ENCODE results near the gene MTARC1. TPM values are rescaled to one million over a fixed set of nuclear protein-coding genes. Genes with fewer than 3 reads are reported as not detected.

Gene MTARC1
- total RNA-seq, 1 experiment from 2014 or later, result 26.5 TPM

GRCh38 chr1:220834155-220834870 is 47.6 kb downstream of the MTARC1 start:
- POLR2A ChIA-PET, result no interaction called here
- RAD21 ChIA-PET (ENCODE audit: low non-redundant PET in 1 of 2, low total read pairs in 2 of 2, uncharacterized antibody in 2 of 2, unreplicated experiment in 2 of 2), result no interaction called here
- CTCF ChIA-PET, result no interaction called here

More at GRCh38 chr1:220834155-220834870, 47.6 kb downstream of the MTARC1 start:
- H3K9me3 ChIP-seq (ENCODE audit: control insufficient read depth in 1 of 2, insufficient read depth in 1 of 2, low read depth in 1 of 2, low read length in 2 of 2), result no peaks in the 10 kb centered on the region
- H4K20me1 ChIP-seq (ENCODE audit: insufficient read depth), result no peaks in the 10 kb centered on the region
- intact Hi-C loops (cut with micrococcal nuclease), result no loop called here
- H3K36me3 ChIP-seq (ENCODE audit: control insufficient read depth in 1 of 2, insufficient read depth in 2 of 2, low read length in 2 of 2), result no peaks in the 10 kb centered on the region
- H3K4me3 ChIP-seq (replicated peaks in 1 of 2; ENCODE audit: low read depth in 1 of 2, low read length in 2 of 2), result no peak overlapping the region
- TF ChIP-seq FOSL1 (IDR thresholded peaks at IDR 0.05; ENCODE audit: low read depth) (no peak), YY1 (IDR thresholded peaks at IDR 0.05; ENCODE audit: extremely low read depth, insufficient replicate concordance, low read depth, low read length) (no peak), SRF (IDR thresholded peaks at IDR 0.05; ENCODE audit: low read depth) (no peak), REST (IDR thresholded peaks at IDR 0.05; ENCODE audit: low read depth) (no peak), ZFX (IDR thresholded peaks at IDR 0.05) (no peak), EZH2phosphoT487 (IDR thresholded peaks at IDR 0.05; ENCODE audit: borderline replicate concordance) (no peak), RAD21 (IDR thresholded peaks at IDR 0.05; ENCODE audit: low read depth) (no peak), CBX3 (IDR thresholded peaks at IDR 0.05; ENCODE audit: low read depth) (no peak), CEBPB (IDR thresholded peaks at IDR 0.05; ENCODE audit: low read depth) (no peak)
- no peak overlapping the region for H3K9ac ChIP-seq (ENCODE audit: low read length)
- H3K9me2 ChIP-seq (ENCODE audit: insufficient read depth), result no peaks in the 10 kb centered on the region
- no peak overlapping the region for H2AFZ ChIP-seq (ENCODE audit: low read depth, low read length, poor library complexity, severe bottlenecking)
- H3K4me2 ChIP-seq (ENCODE audit: low read length), result no peak overlapping the region
- no peaks in the 10 kb centered on the region for H3K27me3 ChIP-seq (ENCODE audit: insufficient read depth, low read length)
- no peaks in the 10 kb centered on the region for H3K79me2 ChIP-seq (ENCODE audit: insufficient read depth, low read length)
- H3K4me1 ChIP-seq (ENCODE audit: control insufficient read depth in 1 of 2, insufficient read depth in 2 of 2, low read length in 2 of 2), result no peaks in the 10 kb centered on the region
- BruUV-seq (replicated peaks), result no TSS peak
- no peak overlapping the region for H3K27ac ChIP-seq (ENCODE audit: low read depth, low read length)
- ATAC-seq (no peak), DNase-seq (ENCODE audit: low read depth, low spot score) (no peak)

Other genes with a start within 250 kb of the MTARC1 start
- 16.8 TPM for gene C1orf115, start 96.5 kb upstream of the MTARC1 start, total RNA-seq (2021; ENCODE audit: unreplicated experiment)
- 16.6 TPM for gene MTARC2, start 38.6 kb upstream of the MTARC1 start, total RNA-seq (2021; ENCODE audit: unreplicated experiment)
- gene HLX, start 92.5 kb downstream of the MTARC1 start, total RNA-seq (2021; ENCODE audit: unreplicated experiment), result 1.8 TPM